SK-N-SH (cell line): ENCODE results near the gene AIRE. TPM values are rescaled to one million over a fixed set of nuclear protein-coding genes. Genes with fewer than 3 reads are reported as not detected.

ENCODE experiments used
- CTCF ChIA-PET: fragments of 300-600, 350-600 bp; formaldehyde crosslinking; extraction: SDS; loops from one replicate; lab custom pipeline; 2021; lab: Yijun Ruan, JAX
- POLR2A ChIA-PET: fragments of 350-600 bp; sonication (Branson Sonifier 250); formaldehyde crosslinking; extraction: SDS; loops from one replicate; lab custom pipeline; 2020; ENCODE audit warnings: antibody characterized with exemption, inconsistent platforms; lab: Yijun Ruan, JAX
- DNase-seq: peaks from one replicate; pipeline ENCODE4 v3.0.0; 2012
- H2AFZ ChIP-seq: fragments of 200-600 bp; sonication (generic); 2 replicates; pipeline ENCODE4 v1.8.1; 2016; ENCODE audit warnings: antibody characterized with exemption, mild to moderate bottlenecking, low read depth
- H3F3A ChIP-seq: fragments of 200-600 bp; sonication (generic); replicated peaks from 2 replicates; pipeline ENCODE3; 2016; ENCODE audit warnings: antibody characterized with exemption, mild to moderate bottlenecking; ENCODE audit not compliant: insufficient read depth
- H3K27ac ChIP-seq, 2 experiments: fragments of 200-500 bp in 1 of 2; fragments of 200-600 bp in 1 of 2; sonication (Bioruptor generic) in 1 of 2; sonication (generic), shearing (Covaris generic) in 1 of 2; 2 replicates each; pipeline versions ENCODE4 v1.5.1 to v1.6.1; 2014 to 2016; ENCODE audit warnings: low read depth in 2 of 2, inconsistent platforms in 1 of 2, low read length in 1 of 2, mild to moderate bottlenecking in 1 of 2, mixed read lengths in 1 of 2
- H3K27me3 ChIP-seq: fragments of 200-600 bp; sonication (generic), shearing (Covaris generic); 2 replicates; pipeline ENCODE4 v1.6.1; 2016; ENCODE audit warnings: mixed run types; ENCODE audit not compliant: insufficient read depth
- H3K36me3 ChIP-seq, 2 experiments: fragments of 200-500 bp in 1 of 2; fragments of 200-600 bp in 1 of 2; sonication (Bioruptor generic) in 1 of 2; sonication (generic) in 1 of 2; replicated peaks in 1 of 2; 2 replicates each; pipeline versions ENCODE3 to v1.5.1; 2014 to 2016; ENCODE audit warnings: low read length in 1 of 2, mild to moderate bottlenecking in 1 of 2; ENCODE audit not compliant: insufficient read depth in 2 of 2, control insufficient read depth in 1 of 2
- H3K4me1 ChIP-seq, 2 experiments: fragments of 200-500 bp in 1 of 2; fragments of 200-600 bp in 1 of 2; sonication (Bioruptor generic) in 1 of 2; sonication (generic), shearing (Covaris generic) in 1 of 2; 2 replicates each; pipeline versions ENCODE4 v1.5.1 to v1.6.1; 2014 to 2016; ENCODE audit warnings: low read depth in 1 of 2, low read length in 1 of 2, mixed run types in 1 of 2; ENCODE audit not compliant: insufficient read depth in 2 of 2, control insufficient read depth in 1 of 2
- H3K4me2 ChIP-seq: fragments of 200-600 bp; sonication (generic), shearing (Covaris generic); 2 replicates; pipeline ENCODE4 v1.6.1; 2017; ENCODE audit warnings: mixed run types
- H3K4me3 ChIP-seq, 2 experiments: fragments of 200-500 bp in 1 of 2; fragments of 200-600 bp in 1 of 2; sonication (Bioruptor generic) in 1 of 2; sonication (generic), shearing (Covaris generic) in 1 of 2; 2 replicates each; pipeline versions ENCODE4 v1.5.1 to v1.8.1; 2014 to 2016; ENCODE audit warnings: low read depth in 2 of 2, inconsistent platforms in 1 of 2, low read length in 1 of 2, mild to moderate bottlenecking in 1 of 2, mixed read lengths in 1 of 2, moderate library complexity in 1 of 2
- H3K79me2 ChIP-seq: fragments of 200-600 bp; sonication (generic); 2 replicates; pipeline ENCODE4 v1.8.1; 2017; ENCODE audit warnings: mild to moderate bottlenecking; ENCODE audit not compliant: insufficient read depth
- H3K9ac ChIP-seq: fragments of 200-600 bp; sonication (generic); 2 replicates; pipeline ENCODE4 v1.6.1; 2017; ENCODE audit warnings: mixed run types
- H3K9me2 ChIP-seq: fragments of 200-600 bp; sonication (generic); 2 replicates; pipeline ENCODE4 v1.6.1; 2017; ENCODE audit warnings: mixed run types
- H3K9me3 ChIP-seq: fragments of 200-600 bp; sonication (generic); 2 replicates; pipeline ENCODE4 v1.6.1; 2017; ENCODE audit warnings: mixed run types, mild to moderate bottlenecking, moderate library complexity
- H4K20me1 ChIP-seq: fragments of 200-600 bp; sonication (generic); 2 replicates; pipeline ENCODE4 v1.6.1; 2017; ENCODE audit warnings: mild to moderate bottlenecking, mixed run types; ENCODE audit not compliant: insufficient read depth
- CHD2 ChIP-seq: fragments of 150-350 bp; IDR thresholded peaks from 2 replicates; pipeline ENCODE4 v1.6.1; 2018; ENCODE audit warnings: low read length; ENCODE audit not compliant: partially characterized antibody
- FOXJ3 ChIP-seq: sonication (generic); formaldehyde crosslinking; IDR thresholded peaks from 2 replicates; pipeline ENCODE4 v1.5.1; 2020; ENCODE audit warnings: mild to moderate bottlenecking, missing genetic modification reagents
- IRF3 ChIP-seq: fragments of 150-350 bp; IDR thresholded peaks from 2 replicates; pipeline ENCODE4 v1.6.1; 2016; ENCODE audit warnings: mild to moderate bottlenecking, low read depth, low read length
- MAX ChIP-seq: IDR thresholded peaks from 2 replicates; pipeline ENCODE4 v1.4.0; 2012; ENCODE audit warnings: low read depth
- MEF2A ChIP-seq: IDR thresholded peaks from 2 replicates; pipeline ENCODE4 v1.4.0; 2012; ENCODE audit warnings: low read depth, borderline replicate concordance
- RAD21 ChIP-seq: IDR thresholded peaks from 2 replicates; pipeline ENCODE4 v1.6.1; 2012; ENCODE audit warnings: mild to moderate bottlenecking, low read length
- REST ChIP-seq: IDR thresholded peaks from 2 replicates; pipeline ENCODE4 v1.6.1; 2012; ENCODE audit warnings: mild to moderate bottlenecking, low read depth, low read length, moderate library complexity
- RXRA ChIP-seq: IDR thresholded peaks from 2 replicates; pipeline ENCODE4 v1.4.0; 2012; ENCODE audit warnings: low read depth, mild to moderate bottlenecking, borderline replicate concordance
- SMC3 ChIP-seq: IDR thresholded peaks from 2 replicates; pipeline ENCODE4 v1.6.1; 2012; ENCODE audit warnings: low read depth, low read length, improper control_type of control experiment
- TAF1 ChIP-seq: IDR thresholded peaks from 2 replicates; pipeline ENCODE4 v1.6.1; 2012; ENCODE audit warnings: low read depth, mild to moderate bottlenecking, low read length, moderate library complexity, borderline replicate concordance
- TCF12 ChIP-seq: IDR thresholded peaks from 2 replicates; pipeline ENCODE4 v1.4.0; 2012
- TEAD4 ChIP-seq: IDR thresholded peaks from 2 replicates; pipeline ENCODE4 v1.4.0; 2012; ENCODE audit warnings: mild to moderate bottlenecking, borderline replicate concordance; ENCODE audit not compliant: insufficient read depth
- ZBTB33 ChIP-seq: IDR thresholded peaks from 2 replicates; pipeline ENCODE4 v1.4.0; 2012; ENCODE audit warnings: low read depth, borderline replicate concordance
- WGBS: methylation state at CpG from one replicate; pipeline ENCODE4 v1.1.6; 2017; ENCODE audit warnings: low lambda C conversion rate; 5-methylcytosine and 5-hydroxymethylcytosine counted together
- polyA plus RNA-seq, 3 experiments: library from polyadenylated mRNA; depleted of rRNA; stranded (reverse); fragments of >200 nt; gene quantifications; 2 replicates each; pipeline ENCODE4 v1.2.3, GENCODE V29; 2012

The AIRE gene
- polyA plus RNA-seq, 1 of the 3 experiments (the other 2 are of a cell fraction), result not detected

GRCh38 chr21:44324106-44324853 lies 38.6 kb downstream of the AIRE start:
- no peak for DNase-seq
- Histone ChIP-seq H3K27me3 (no peaks in the 10 kb centered on the region), H3K4me2 (no peak overlapping the region), H3K9me2 (no peaks in the 10 kb centered on the region), H2AFZ (no peak overlapping the region), H3K9me3 (no peaks in the 10 kb centered on the region), H3K4me3 (no peak overlapping the region), H3K36me3 (peaks cover 0 to 50% of the 10 kb centered on the region in 2 experiments), H3K9ac (no peak overlapping the region), H3K27ac (no peak overlapping the region), H3K4me1 (peaks cover 0 to 8% of the 10 kb centered on the region in 2 experiments; a peak in 1 of 4 replicates), H3F3A (no peaks in the 10 kb centered on the region), H3K79me2 (no peaks in the 10 kb centered on the region), H4K20me1 (no peaks in the 10 kb centered on the region)
- POLR2A ChIA-PET, result interaction anchor here (0.5 kb wide), 1 partner anchor 15 kb away, joined by 3 read pairs; no protein-coding TSS in a partner anchor
- WGBS, result 94% methylated on average over 12 of the region's 37 CpGs
- TF ChIP-seq RAD21 (no peak), MAX (no peak), SMC3 (no peak), ZBTB33 (no peak), MEF2A (no peak), IRF3 (no peak), REST (no peak), RXRA (no peak), TEAD4 (no peak), FOXJ3 (CRISPR knock-in tag) (no peak), TAF1 (no peak), TCF12 (no peak), CHD2 (no peak)
- CTCF ChIA-PET, result no interaction called here
